Fibroblast of skin of right biceps (primary cell): Measurements from ENCODE around the gene NAPSA.
"Not testable (repeated sequence)": the region's sequence is repeated elsewhere in the genome, so short reads cannot be mapped to it uniquely, and the experiment has no call there.

Experiments
- DNase-seq: peaks from one replicate; pipeline ENCODE4 v3.0.0-alpha.2; 2013

The NAPSA gene

GRCh38 chr19:50358483-50359327, 6.7 kb downstream of the NAPSA start:
- DNase-seq = peak; percentile 56

GRCh38 chr19:50357178-50358100, 8.0 kb downstream of the NAPSA start:
- peak; percentile 56 for DNase-seq

- no peak for DNase-seq
Measured at GRCh38 chr19:50356691-50357177, 8.7 kb downstream of the NAPSA start.

GRCh38 chr19:50353487-50353880, 12.0 kb downstream of the NAPSA start:
- not testable (repeated sequence) for DNase-seq

- DNase-seq = no peak
Measured at GRCh38 chr19:50352242-50352641, 13.2 kb downstream of the NAPSA start.

GRCh38 chr19:50349277-50350057, 16.0 kb downstream of the NAPSA start:
- no peak for DNase-seq

- not testable (repeated sequence) for DNase-seq
Measured at GRCh38 chr19:50347089-50347581, 18.3 kb downstream of the NAPSA start.

GRCh38 chr19:50344661-50345318, 20.6 kb downstream of the NAPSA start:
- no peak for DNase-seq

GRCh38 chr19:50341091-50341564, 24.3 kb downstream of the NAPSA start:
- no peak for DNase-seq

GRCh38 chr19:50340331-50340730, 25.1 kb downstream of the NAPSA start:
- DNase-seq = no peak

GRCh38 chr19:50337031-50337430, 28.4 kb downstream of the NAPSA start:
- DNase-seq = not testable (repeated sequence)

GRCh38 chr19:50334741-50335421, 30.6 kb downstream of the NAPSA start:
- no peak for DNase-seq

GRCh38 chr19:50333737-50334617, 31.5 kb downstream of the NAPSA start:
- peak; percentile 61 for DNase-seq

GRCh38 chr19:50333235-50333736, 32.2 kb downstream of the NAPSA start:
- peak; percentile 79 for DNase-seq

- DNase-seq = no peak
Measured at GRCh38 chr19:50332244-50333038, 33.0 kb downstream of the NAPSA start.

GRCh38 chr19:50331994-50332243, 33.5 kb downstream of the NAPSA start:
- DNase-seq = no peak

- DNase-seq = no peak
Measured at GRCh38 chr19:50331221-50331993, 34.0 kb downstream of the NAPSA start.

GRCh38 chr19:50330365-50331078, 34.9 kb downstream of the NAPSA start:
- DNase-seq = peak; percentile 35
